Activated T-cell treated with anti-CD3 and anti-CD28 coated beads for 24 hours (primary cell): Measurements from ENCODE around the gene RAB40A.

Experiments
- DNase-seq: peaks from one replicate; pipeline ENCODE4 v3.0.0-alpha.2; 2020; ENCODE audit warnings: low read depth

RAB40A gene

GRCh38 chrX:103519389-103519788 lies at the start of gene RAB40A:
RAB40A (minus strand) TSS chrX:103519489; CDS start chrX:103500756, 18,733 bp downstream.
- DNase-seq: no peak

- no peak for DNase-seq
Observed at GRCh38 chrX:103565752-103566151, 46.5 kb upstream of the RAB40A start.

- no peak for DNase-seq
Observed at GRCh38 chrX:103565197-103565596, 45.9 kb upstream of the RAB40A start.

- DNase-seq: no peak
Observed at GRCh38 chrX:103562801-103563200, 43.5 kb upstream of the RAB40A start.

GRCh38 chrX:103560256-103560655 lies 41.0 kb upstream of the RAB40A start:
- DNase-seq: no peak

- DNase-seq: no peak
Observed at GRCh38 chrX:103556963-103557612, 37.8 kb upstream of the RAB40A start.

GRCh38 chrX:103554687-103555424 lies 35.6 kb upstream of the RAB40A start:
- peak; percentile 44 for DNase-seq

GRCh38 chrX:103552236-103552635 lies 32.9 kb upstream of the RAB40A start:
- DNase-seq: no peak

- no peak for DNase-seq
Observed at GRCh38 chrX:103550415-103551051, 31.2 kb upstream of the RAB40A start.

GRCh38 chrX:103549916-103550315 lies 30.6 kb upstream of the RAB40A start:
- DNase-seq: no peak

- DNase-seq: no peak
Observed at GRCh38 chrX:103540145-103540544, 20.9 kb upstream of the RAB40A start.

- DNase-seq: no peak
Observed at GRCh38 chrX:103539695-103540094, 20.4 kb upstream of the RAB40A start.

- DNase-seq: no peak
Observed at GRCh38 chrX:103538728-103539127, 19.4 kb upstream of the RAB40A start.

GRCh38 chrX:103537871-103538387 lies 18.6 kb upstream of the RAB40A start:
- DNase-seq: no peak

- DNase-seq: no peak
Observed at GRCh38 chrX:103536732-103537131, 17.4 kb upstream of the RAB40A start.

- no peak for DNase-seq
Observed at GRCh38 chrX:103536071-103536470, 16.8 kb upstream of the RAB40A start.

GRCh38 chrX:103535206-103535605 lies 15.9 kb upstream of the RAB40A start:
- DNase-seq: no peak

GRCh38 chrX:103533511-103534216 lies 14.4 kb upstream of the RAB40A start:
- peak; percentile 38 for DNase-seq

- DNase-seq: no peak
Observed at GRCh38 chrX:103531002-103531401, 11.7 kb upstream of the RAB40A start.

GRCh38 chrX:103530545-103530944 lies 11.3 kb upstream of the RAB40A start:
- no peak for DNase-seq

GRCh38 chrX:103529550-103529949 lies 10.3 kb upstream of the RAB40A start:
- DNase-seq: no peak

- DNase-seq: no peak
Observed at GRCh38 chrX:103524747-103525146, 5.5 kb upstream of the RAB40A start.
